ENCODE results near the gene NR3C1. TPM values are rescaled to one million over a fixed set of nuclear protein-coding genes. Genes with fewer than 3 reads are reported as not detected.

The NR3C1 gene
- 10 to 100 TPM; 73.2 to 98.0 TPM for total RNA-seq
- 10 to 100 TPM; 59.2 to 71.6 (median 64.0) TPM for polyA plus RNA-seq (ENCODE audit: insufficient read length in 6 of 6)
- long read RNA-seq, donor 1, full-length matches to known transcripts, result 8 of 33 reads
- long read RNA-seq, donor 1, partial matches to known transcripts, result 25 of 33 reads
- long read RNA-seq, donor 1, other reads (novel, unspliced or antisense), result 0 of 33 reads
- long read RNA-seq, donor 2, full-length matches to known transcripts, result 8 of 39 reads
- long read RNA-seq, donor 2, partial matches to known transcripts, result 31 of 39 reads
- long read RNA-seq, donor 2, other reads (novel, unspliced or antisense), result 0 of 39 reads
- long read RNA-seq, donor 3, full-length matches to known transcripts, result 7 of 13 reads
- long read RNA-seq, donor 3, partial matches to known transcripts, result 6 of 13 reads
- long read RNA-seq, donor 3, other reads (novel, unspliced or antisense), result 0 of 13 reads
- long read RNA-seq, donor 4, full-length matches to known transcripts, result 5 of 33 reads
- long read RNA-seq, donor 4, partial matches to known transcripts, result 21 of 33 reads
- long read RNA-seq, donor 4, other reads (novel, unspliced or antisense), result 7 of 33 reads
- long read RNA-seq, donor 5, full-length matches to known transcripts, result 8 of 17 reads
- long read RNA-seq, donor 5, partial matches to known transcripts, result 9 of 17 reads
- long read RNA-seq, donor 5, other reads (novel, unspliced or antisense), result 0 of 17 reads
- long read RNA-seq, donor 6, full-length matches to known transcripts, result 3 of 3 reads
- long read RNA-seq, donor 6, partial matches to known transcripts, result 0 of 3 reads
- long read RNA-seq, donor 6, other reads (novel, unspliced or antisense), result 0 of 3 reads
- long read RNA-seq, donor 7, full-length matches to known transcripts, result 4 of 4 reads
- long read RNA-seq, donor 7, partial matches to known transcripts, result 0 of 4 reads
- long read RNA-seq, donor 7, other reads (novel, unspliced or antisense), result 0 of 4 reads
- long read RNA-seq, donor 8, full-length matches to known transcripts, result 8 of 25 reads
- long read RNA-seq, donor 8, partial matches to known transcripts, result 17 of 25 reads
- long read RNA-seq, donor 8, other reads (novel, unspliced or antisense), result 0 of 25 reads
- long read RNA-seq, donor 9, result 0 reads
- long read RNA-seq, donor 10, partial matches to known transcripts, result 24 of 28 reads
- long read RNA-seq, donor 10, other reads (novel, unspliced or antisense), result 4 of 28 reads
- long read RNA-seq, donor 11, full-length matches to known transcripts, result 3 of 43 reads
- long read RNA-seq, donor 11, partial matches to known transcripts, result 40 of 43 reads
- long read RNA-seq, donor 11, other reads (novel, unspliced or antisense), result 0 of 43 reads
- long read RNA-seq, donor 12, full-length matches to known transcripts, result 3 of 3 reads
- long read RNA-seq, donor 12, partial matches to known transcripts, result 0 of 3 reads
- long read RNA-seq, donor 12, other reads (novel, unspliced or antisense), result 0 of 3 reads

DNA sequence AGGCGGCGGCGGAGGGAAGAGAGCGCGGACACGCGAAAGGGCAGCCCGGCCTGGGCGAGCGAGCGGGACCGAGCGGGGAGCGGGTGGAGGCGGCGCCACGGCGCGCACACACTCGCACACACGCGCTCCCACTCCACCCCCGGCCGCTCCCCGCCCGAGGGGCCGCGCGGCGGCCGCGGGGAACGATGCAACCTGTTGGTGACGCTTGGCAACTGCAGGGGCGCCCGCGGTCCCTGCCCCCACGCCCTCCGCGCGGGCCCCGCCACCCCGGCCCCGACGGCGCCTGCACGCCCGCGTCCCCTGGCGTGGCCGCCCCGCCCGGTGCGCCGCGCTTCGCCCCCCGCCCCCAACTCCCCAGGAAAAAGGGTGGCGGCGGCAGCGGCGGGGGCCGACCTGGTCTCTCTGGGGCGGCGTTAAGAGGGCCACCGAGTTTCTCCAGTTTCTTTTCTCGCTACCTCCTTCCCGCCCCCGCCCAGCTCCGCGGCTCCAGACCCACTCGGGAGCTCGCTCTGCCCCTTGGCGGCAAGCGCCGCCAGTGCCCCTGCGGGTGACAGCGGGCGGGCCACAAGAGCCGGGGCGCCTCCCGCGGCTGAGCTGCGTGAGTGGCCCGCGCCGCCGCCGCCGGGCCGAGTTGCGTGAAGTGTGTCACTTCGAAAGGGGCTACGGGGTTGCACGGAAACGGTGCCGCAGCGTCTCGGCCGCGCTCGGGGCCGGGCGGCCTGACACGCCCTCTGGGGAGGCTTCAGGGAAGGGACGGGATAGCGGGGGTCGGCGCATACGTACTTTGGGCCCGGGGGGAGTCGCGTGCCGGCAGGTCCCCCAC, at the start of gene NR3C1:
Gene NR3C1, minus strand, starts transcription at position 94 of the 823 bp plus-strand sequence. CDS start 2,847 bp downstream, outside the sequence.
- ATAC-seq (peak; percentile 77), DNase-seq (peak; percentile 83 to 97 (median 90))
- H3K36me3 ChIP-seq, result peaks cover 0 to 14% of the 10 kb centered on the region in 2 donors
- H3K4me3 ChIP-seq, result peak within 1 kb of the TSS; percentile 64 to 80
- no peaks in the 10 kb centered on the region for H3K9me3 ChIP-seq
- H3K27ac ChIP-seq, result peak within 1 kb of the TSS; percentile 100
- peak; percentile 42 to 72 for TF ChIP-seq CTCF (IDR thresholded peaks at IDR 0.05)
- peaks cover 16 to 32% of the 10 kb centered on the region in 2 donors for H3K4me1 ChIP-seq
- intact Hi-C loops (cut with DNase I), result loop anchor here in 1 of 2 donors (10.0 kb wide), 1 partner anchor 281 kb away; no protein-coding TSS in a partner anchor
- no peaks in the 10 kb centered on the region for H3K27me3 ChIP-seq

DNA sequence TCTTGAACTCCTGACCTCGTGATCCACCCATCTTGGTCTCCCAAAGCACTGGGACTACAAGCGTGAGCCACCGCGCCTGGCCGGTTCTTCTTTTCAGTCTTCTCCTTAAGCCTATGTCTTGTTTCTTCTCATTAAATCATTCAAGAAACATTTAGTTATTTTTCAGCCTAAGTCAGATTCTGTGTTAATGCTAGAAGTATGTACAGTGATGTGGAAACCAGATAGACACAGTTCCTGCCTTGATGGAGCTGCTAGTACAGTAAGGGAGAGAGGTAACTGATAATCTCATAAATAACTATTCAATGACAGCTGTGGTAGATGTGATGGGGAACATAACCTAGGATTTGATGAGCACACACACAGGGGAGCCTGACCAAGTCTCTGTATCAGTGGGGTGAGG, 46.3 kb upstream of the NR3C1 start:
- intact Hi-C loops (cut with DNase I), result no loop called here

GRCh38 chr5:143448518-143448917, 45.0 kb upstream of the NR3C1 start:
- Histone ChIP-seq H3K9me3 (no peaks in the 10 kb centered on the region), H3K4me1 (peaks cover 0 to 2% of the 10 kb centered on the region in 2 donors), H3K36me3 (no peaks in the 10 kb centered on the region), H3K27me3 (no peaks in the 10 kb centered on the region), H3K4me3 (no peak overlapping the region), H3K27ac (no peak overlapping the region)
- ATAC-seq (no peak), DNase-seq (no peak)
- intact Hi-C loops (cut with DNase I), result no loop called here
- TF ChIP-seq CTCF (IDR thresholded peaks at IDR 0.05), result no peak

More for the DNA sequence above, 46.3 kb upstream of the NR3C1 start:
- Histone ChIP-seq H3K4me3 (no peak overlapping the region), H3K9me3 (no peaks in the 10 kb centered on the region), H3K36me3 (no peaks in the 10 kb centered on the region), H3K4me1 (peaks cover 0 to 5% of the 10 kb centered on the region in 2 donors), H3K27ac (no peak overlapping the region), H3K27me3 (no peaks in the 10 kb centered on the region)
- TF ChIP-seq CTCF (IDR thresholded peaks at IDR 0.05), result no peak
- ATAC-seq (no peak), DNase-seq (no peak)

GRCh38 chr5:143447983-143448382, 44.5 kb upstream of the NR3C1 start:
- H3K4me1 ChIP-seq, result no peaks in the 10 kb centered on the region
- ATAC-seq (no peak), DNase-seq (no peak)
- H3K27ac ChIP-seq, result no peak overlapping the region
- TF ChIP-seq CTCF (IDR thresholded peaks at IDR 0.05), result no peak
- intact Hi-C loops (cut with DNase I), result no loop called here
- H3K4me3 ChIP-seq, result no peak overlapping the region
- H3K9me3 ChIP-seq, result no peaks in the 10 kb centered on the region
- H3K27me3 ChIP-seq, result no peaks in the 10 kb centered on the region
- no peaks in the 10 kb centered on the region for H3K36me3 ChIP-seq

Measured in left lung (tissue), 14 donors.